B cell (primary cell): Measurements from ENCODE around the gene MAST2. TPM values are rescaled to one million over a fixed set of nuclear protein-coding genes. Genes with fewer than 3 reads are reported as not detected.

Source experiments
- ATAC-seq: fragments of 200-7000 bp; cut with Tn5 transposase; one replicate; pipeline ENCODE4 v1.10.0; 2021; ENCODE audit warnings: low read depth, mild to moderate bottlenecking, moderate number of reproducible peaks, moderate library complexity
- CTCF ChIA-PET: fragments of 350-600 bp; sonication (Branson Sonifier 250); formaldehyde crosslinking; loops from one replicate; lab custom pipeline; 2021; ENCODE audit warnings: antibody characterized with exemption, inconsistent platforms; lab: Charles Lee
- POLR2A ChIA-PET: fragments of 350-600 bp; sonication (Branson Sonifier 250); formaldehyde crosslinking; loops from one replicate; lab custom pipeline; 2021; ENCODE audit warnings: antibody characterized with exemption; lab: Charles Lee
- DNase-seq: peaks from one replicate; pipeline ENCODE4 v3.0.0; 2013
- H2AFZ ChIP-seq: 2 replicates; pipeline ENCODE4 v1.6.1; 2012; ENCODE audit warnings: mild to moderate bottlenecking, low read depth, low read length; ENCODE audit not compliant: insufficient read depth, poor library complexity, severe bottlenecking
- H3K27ac ChIP-seq, 2 donors: 1 replicate in 1 of 2; 2 replicates in 1 of 2; pipeline ENCODE4 v1.5.1; 2012 to 2013; ENCODE audit warnings: low read length in 2 of 2, mild to moderate bottlenecking in 2 of 2, moderate library complexity in 1 of 2
- H3K27me3 ChIP-seq, 4 experiments: fragments of 200-600 bp in 1 of 4; sonication (generic) in 1 of 4; replicated peaks in 1 of 4; 1 replicate in 2 of 4; 2 replicates in 2 of 4; pipeline versions ENCODE4 v1.6.1 to v1.7.0; 2013 to 2016; ENCODE audit warnings: low read length in 3 of 4, mild to moderate bottlenecking in 2 of 4, mixed read lengths in 1 of 4, moderate library complexity in 1 of 4; ENCODE audit not compliant: insufficient read depth in 4 of 4, control insufficient read depth in 3 of 4; ENCODE audit errors: control extremely low read depth in 1 of 4
- H3K36me3 ChIP-seq, 2 experiments: replicated peaks in 1 of 2; 1 replicate in 1 of 2; 2 replicates in 1 of 2; pipeline versions ENCODE4 v1.6.1 to v1.7.1; 2013; ENCODE audit warnings: low read length in 1 of 2; ENCODE audit not compliant: insufficient read depth in 2 of 2, control insufficient read depth in 1 of 2; ENCODE audit errors: control extremely low read depth in 1 of 2, extremely low read depth in 1 of 2
- H3K4me1 ChIP-seq, 2 donors: fragments of 200-600 bp in 1 of 2; sonication (generic) in 1 of 2; 1 replicate in 1 of 2; 2 replicates in 1 of 2; pipeline versions ENCODE4 v1.5.1 to v1.6.1; 2013 to 2017; ENCODE audit warnings: low read length in 2 of 2; ENCODE audit not compliant: control insufficient read depth in 2 of 2, insufficient read depth in 2 of 2
- H3K4me2 ChIP-seq: replicated peaks from 2 replicates; pipeline ENCODE3; 2012; ENCODE audit warnings: mild to moderate bottlenecking, low read depth, low read length; ENCODE audit not compliant: poor library complexity, severe bottlenecking
- H3K4me3 ChIP-seq, 5 experiments: fragments of 200-600 bp in 1 of 5; sonication (generic) in 1 of 5; 1 replicate in 3 of 5; 2 replicates in 2 of 5; pipeline versions ENCODE4 v1.5.1 to v1.7.0; 2011 to 2016; ENCODE audit warnings: low read length in 4 of 5, mild to moderate bottlenecking in 4 of 5, low read depth in 2 of 5, control low read depth in 1 of 5, moderate library complexity in 1 of 5; ENCODE audit not compliant: insufficient read depth in 1 of 5; ENCODE audit errors: control extremely low read depth in 1 of 5, extremely low read depth in 1 of 5
- H3K79me2 ChIP-seq: fragments of 200-600 bp; sonication (generic); one replicate; pipeline ENCODE4 v1.6.0; 2016; ENCODE audit warnings: low read length; ENCODE audit not compliant: control insufficient read depth, insufficient read depth
- H3K9ac ChIP-seq: fragments of 200-600 bp; sonication (generic); 2 replicates; pipeline ENCODE4 v1.6.1; 2017; ENCODE audit warnings: mild to moderate bottlenecking, low read length, moderate library complexity
- H3K9me3 ChIP-seq, 3 donors: one replicate each; pipeline versions ENCODE4 v1.6.1 to v1.7.1; 2013; ENCODE audit warnings: low read length in 2 of 3; ENCODE audit not compliant: control insufficient read depth in 2 of 3, insufficient read depth in 1 of 3; ENCODE audit errors: control extremely low read depth in 1 of 3
- H4K20me1 ChIP-seq: 2 replicates; pipeline ENCODE4 v1.6.0; 2012; ENCODE audit warnings: mild to moderate bottlenecking, low read length; ENCODE audit not compliant: insufficient read depth, control insufficient read depth, poor library complexity, severe bottlenecking
- H3K27ac Mint-ChIP-seq: one replicate; pipeline ENCODE4 v1.8.0; 2021; ENCODE audit warnings: mixed read lengths
- H3K27me3 Mint-ChIP-seq: one replicate; pipeline ENCODE4 v1.8.0; 2021; ENCODE audit warnings: mixed read lengths
- H3K4me1 Mint-ChIP-seq: one replicate; pipeline ENCODE4 v1.8.0; 2021; ENCODE audit warnings: mixed read lengths
- H3K4me3 Mint-ChIP-seq: one replicate; pipeline ENCODE4 v1.8.0; 2021; ENCODE audit warnings: mixed read lengths
- H3K9me3 Mint-ChIP-seq: one replicate; pipeline ENCODE4 v1.8.0; 2022; ENCODE audit warnings: mixed read lengths; ENCODE audit not compliant: insufficient read depth
- EZH2 ChIP-seq: IDR thresholded peaks from 2 replicates; pipeline ENCODE4 v1.6.1; 2012; ENCODE audit warnings: borderline replicate concordance, low read depth, mild to moderate bottlenecking, moderate library complexity, low read length; ENCODE audit not compliant: insufficient read depth, poor library complexity, severe bottlenecking
- WGBS: methylation state at CpG from one replicate; pipeline ENCODE4 v1.1.5; 2013; ENCODE audit warnings: missing lambda C conversion rate; ENCODE audit not compliant: insufficient coverage; 5-methylcytosine and 5-hydroxymethylcytosine counted together
- intact Hi-C: fragments of 100-400 bp; cut with micrococcal nuclease; formaldehyde crosslinking; loops from one replicate; pipeline ENCODE4 v1.10.0; 2022
- polyA plus RNA-seq: library from polyadenylated mRNA; depleted of rRNA; stranded (reverse); fragments of >200 nt; gene quantifications from 2 replicates; pipeline ENCODE4 v1.2.3, GENCODE V29; 2012
- total RNA-seq, 2 donors: library from RNA; stranded (reverse); fragments of 120-200 nt in 1 of 2; gene quantifications; 1 replicate in 1 of 2; 2 replicates in 1 of 2; pipeline versions ENCODE4 v1.2.3 to v1.2.4, GENCODE V29; 2013 to 2022
- TF ChIP-seq, protein P1 (sequence below): fragments of 200-600 bp; IDR thresholded peaks from one replicate; pipeline ENCODE4 v1.8.0; 2022; ENCODE audit warnings: antibody characterized with exemption, mild to moderate bottlenecking

Gene MAST2
- total and polyA plus RNA-seq, 2 donors (not counting 1 experiment from before 2014, with no cell fraction given): 12.5 to 23.3 TPM

GRCh38 chr1:46041974-46042373 lies 238.6 kb downstream of the MAST2 start:
- Histone ChIP-seq H3K4me3 (no peak overlapping the region), H3K27me3 (no peaks in the 10 kb centered on the region), H3K4me2 (peak overlapping the region; percentile 68), H3K27ac (no peak overlapping the region), H3K4me1 (peaks cover 40% of the 10 kb centered on the region in 2 donors), H3K79me2 (no peaks in the 10 kb centered on the region), H3K9me3 (no peaks in the 10 kb centered on the region), H3K9ac (no peak overlapping the region), H2AFZ (no peak overlapping the region), H4K20me1 (no peaks in the 10 kb centered on the region), H3K36me3 (no peaks in the 10 kb centered on the region)
- no peak overlapping the region for H3K4me3 Mint-ChIP-seq
- ChIA-PET POLR2A (no interaction called here), CTCF (interaction anchor here (1.5 to 13.9 kb wide), 2 partner anchors 137 to 182 kb away, joined by 5 to 249 read pairs; partner anchors contain the start of genes P3R3URF and TSPAN1)
- H3K27ac Mint-ChIP-seq: no peak overlapping the region
- peaks cover 36% of the 10 kb centered on the region for H3K4me1 Mint-ChIP-seq
- no peaks in the 10 kb centered on the region for H3K27me3 Mint-ChIP-seq
- DNase-seq (no peak), ATAC-seq (no peak)
- intact Hi-C loops: no loop called here
- TF ChIP-seq EZH2: no peak
- TF ChIP-seq, protein P1, sequence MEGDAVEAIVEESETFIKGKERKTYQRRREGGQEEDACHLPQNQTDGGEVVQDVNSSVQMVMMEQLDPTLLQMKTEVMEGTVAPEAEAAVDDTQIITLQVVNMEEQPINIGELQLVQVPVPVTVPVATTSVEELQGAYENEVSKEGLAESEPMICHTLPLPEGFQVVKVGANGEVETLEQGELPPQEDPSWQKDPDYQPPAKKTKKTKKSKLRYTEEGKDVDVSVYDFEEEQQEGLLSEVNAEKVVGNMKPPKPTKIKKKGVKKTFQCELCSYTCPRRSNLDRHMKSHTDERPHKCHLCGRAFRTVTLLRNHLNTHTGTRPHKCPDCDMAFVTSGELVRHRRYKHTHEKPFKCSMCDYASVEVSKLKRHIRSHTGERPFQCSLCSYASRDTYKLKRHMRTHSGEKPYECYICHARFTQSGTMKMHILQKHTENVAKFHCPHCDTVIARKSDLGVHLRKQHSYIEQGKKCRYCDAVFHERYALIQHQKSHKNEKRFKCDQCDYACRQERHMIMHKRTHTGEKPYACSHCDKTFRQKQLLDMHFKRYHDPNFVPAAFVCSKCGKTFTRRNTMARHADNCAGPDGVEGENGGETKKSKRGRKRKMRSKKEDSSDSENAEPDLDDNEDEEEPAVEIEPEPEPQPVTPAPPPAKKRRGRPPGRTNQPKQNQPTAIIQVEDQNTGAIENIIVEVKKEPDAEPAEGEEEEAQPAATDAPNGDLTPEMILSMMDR: no peak
- no peaks in the 10 kb centered on the region for H3K9me3 Mint-ChIP-seq

GRCh38 chr1:46043458-46044017 lies 240.1 kb downstream of the MAST2 start:
- peaks cover 36% of the 10 kb centered on the region for H3K4me1 Mint-ChIP-seq
- H3K9me3 ChIP-seq: no peaks in the 10 kb centered on the region
- no peaks in the 10 kb centered on the region for H4K20me1 ChIP-seq
- DNase-seq: peak; percentile 90
- H3K27me3 Mint-ChIP-seq: no peaks in the 10 kb centered on the region
- no peaks in the 10 kb centered on the region for H3K9me3 Mint-ChIP-seq
- H3K79me2 ChIP-seq: no peaks in the 10 kb centered on the region
- peak overlapping the region; percentile 36 to 38 for H3K27ac ChIP-seq
- H3K4me3 Mint-ChIP-seq: peak overlapping the region; percentile 65
- peak overlapping the region; percentile 44 for H2AFZ ChIP-seq
- peak overlapping the region in 2 of 5 experiments; percentile 6 to 37 for H3K4me3 ChIP-seq
- TF ChIP-seq, protein P1: no peak
- TF ChIP-seq EZH2: no peak
- H3K9ac ChIP-seq: peak overlapping the region; percentile 29
- CTCF ChIA-PET: interaction anchor here (1.4 to 13.9 kb wide), 2 partner anchors 135 to 180 kb away, joined by 7 to 249 read pairs; partner anchors contain the start of genes P3R3URF and TSPAN1
- H3K36me3 ChIP-seq: no peaks in the 10 kb centered on the region
- peaks cover 36 to 37% of the 10 kb centered on the region in 2 donors for H3K4me1 ChIP-seq
- peak overlapping the region; percentile 71 for H3K27ac Mint-ChIP-seq
- no peaks in the 10 kb centered on the region for H3K27me3 ChIP-seq
- intact Hi-C loops: loop anchor here (1.0 to 2.0 kb wide), 3 partner anchors 21 to 204 kb away; partner anchors contain the start of gene RAD54L
- POLR2A ChIA-PET: interaction anchor here (0.5 to 0.9 kb wide), 5 partner anchors 22 to 357 kb away, joined by 3 to 7 read pairs (median 3); partner anchors contain the start of gene GPBP1L1
- ATAC-seq: peak; percentile 100
- H3K4me2 ChIP-seq: peak overlapping the region; percentile 68
- WGBS: 8% methylated on average over 5 of the region's 11 CpGs
